Activated CD8-positive, alpha-beta memory T cell treated with anti-CD3 and anti-CD28 coated beads for 36 hours (primary cell): ENCODE results near the gene RABL2A. TPM values are rescaled to one million over a fixed set of nuclear protein-coding genes. Genes with fewer than 3 reads are reported as not detected.
"Not testable (repeated sequence)": the region's sequence is repeated elsewhere in the genome, so short reads cannot be mapped to it uniquely, and the experiment has no call there.

Source experiments
- CTCF ChIA-PET: fragments of 350-600 bp; sonication (Branson Sonifier 250); formaldehyde crosslinking; loops from one replicate; lab custom pipeline; 2021; ENCODE audit warnings: antibody characterized with exemption; lab: Charles Lee
- POLR2A ChIA-PET: fragments of 350-600 bp; sonication (Branson Sonifier 250); formaldehyde crosslinking; loops from one replicate; lab custom pipeline; 2021; ENCODE audit warnings: antibody characterized with exemption; lab: Charles Lee
- total RNA-seq, 2 experiments: library from RNA; stranded (reverse); gene quantifications; one replicate each; pipeline ENCODE4 v1.2.3, GENCODE V29; 2021

Gene RABL2A
- 10 to 100 TPM; 15.3 to 16.6 TPM for total RNA-seq

- POLR2A ChIA-PET, CTCF ChIA-PET: not testable (repeated sequence)
These were observed at the start of gene RABL2A for GRCh38 chr2:113626616-113627330. TSS of gene RABL2A (plus strand) at chr2:113627266. CDS start at chr2:113628607, 1,341 bp downstream.

DNA sequence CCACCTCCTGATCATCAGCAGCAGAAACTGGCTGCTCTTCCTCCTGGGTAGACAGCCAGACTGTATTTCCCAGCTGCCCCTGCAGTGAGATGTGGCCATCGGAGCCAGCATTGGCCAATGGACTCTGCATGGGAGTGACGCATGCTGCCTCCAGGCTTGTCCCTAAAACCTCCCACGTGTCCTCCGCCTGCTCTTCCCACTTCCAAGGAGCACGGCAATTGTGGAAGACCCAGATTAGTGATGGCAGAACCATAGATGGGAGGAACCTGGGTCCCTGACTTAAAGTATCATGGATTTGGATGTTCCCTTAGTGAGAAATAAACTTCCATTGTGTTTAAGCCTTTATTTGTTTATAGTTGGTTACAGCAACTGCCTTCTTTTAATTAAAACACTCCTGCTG is 48.6 kb upstream of the RABL2A start:
- CTCF ChIA-PET = not testable (repeated sequence)

GRCh38 chr2:113582473-113582872 is 44.6 kb upstream of the RABL2A start:
- POLR2A ChIA-PET, CTCF ChIA-PET: not testable (repeated sequence)

More for the DNA sequence above, 48.6 kb upstream of the RABL2A start:
- POLR2A ChIA-PET = not testable (repeated sequence)

- CTCF ChIA-PET, POLR2A ChIA-PET: not testable (repeated sequence)
These were observed 43.4 kb upstream of the RABL2A start for GRCh38 chr2:113583521-113584225.

DNA sequence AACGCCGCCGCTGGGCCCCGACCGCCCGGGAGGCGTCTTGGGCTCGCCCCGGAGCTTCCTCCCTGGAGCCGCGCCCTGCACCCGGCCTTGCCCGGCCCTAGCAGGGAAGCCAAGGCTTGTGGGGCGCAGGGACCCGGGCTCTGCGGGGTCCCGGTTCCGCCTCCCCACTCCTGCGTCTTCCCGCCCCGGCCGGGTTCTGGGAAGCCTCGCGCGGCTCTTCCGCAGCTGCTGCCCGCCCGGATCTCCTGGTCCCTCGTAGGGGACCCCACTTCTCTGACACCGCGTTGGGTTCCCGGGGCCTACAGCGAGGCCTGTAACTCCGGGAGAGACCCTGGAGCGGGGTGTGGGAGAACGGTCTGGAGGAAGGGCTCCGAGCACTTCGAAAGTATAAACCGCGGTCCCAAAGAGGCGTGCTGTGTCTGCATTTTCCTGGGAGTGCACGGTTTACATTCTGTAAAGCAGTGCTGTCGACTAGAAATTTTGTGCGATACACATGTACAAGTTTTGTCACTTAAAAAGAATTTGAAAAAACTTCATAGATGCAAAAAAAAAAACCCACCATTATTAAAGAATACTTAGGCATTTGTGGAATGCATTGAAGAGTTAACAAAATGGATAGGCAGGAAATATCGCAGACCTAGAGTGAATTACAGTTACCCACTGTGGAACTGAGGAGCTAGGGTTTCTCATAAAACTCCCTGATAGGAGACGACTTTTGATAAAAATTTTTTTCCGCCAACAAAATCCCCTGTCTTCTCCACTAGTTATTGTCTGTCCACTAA is 42.6 kb upstream of the RABL2A start:
- POLR2A ChIA-PET, CTCF ChIA-PET: not testable (repeated sequence)

- CTCF ChIA-PET, POLR2A ChIA-PET: not testable (repeated sequence)
These were observed 39.9 kb upstream of the RABL2A start for GRCh38 chr2:113587201-113587600.

DNA sequence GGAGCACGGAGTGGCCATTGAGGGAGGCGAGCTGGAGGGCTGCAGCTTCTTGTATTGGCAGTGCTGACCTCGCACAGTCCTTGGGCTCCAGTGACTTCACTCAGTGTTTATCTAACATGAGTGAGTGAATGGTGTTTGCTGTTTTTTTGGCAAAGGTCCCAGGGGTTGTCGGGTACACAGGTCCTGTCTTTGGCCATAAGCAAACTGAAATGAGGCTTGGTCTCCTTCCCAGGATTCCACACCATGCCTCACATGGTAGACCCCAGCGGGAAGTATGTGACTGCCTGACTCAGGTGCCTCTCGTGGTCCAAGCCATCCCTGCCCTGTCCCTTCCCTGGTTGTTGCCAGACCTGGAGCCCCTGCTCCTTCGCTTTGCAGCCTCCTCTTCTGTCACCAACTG is 37.5 kb upstream of the RABL2A start:
- CTCF ChIA-PET, POLR2A ChIA-PET: not testable (repeated sequence)

- CTCF ChIA-PET, POLR2A ChIA-PET: not testable (repeated sequence)
These were observed 35.1 kb upstream of the RABL2A start for GRCh38 chr2:113591926-113592325.

DNA sequence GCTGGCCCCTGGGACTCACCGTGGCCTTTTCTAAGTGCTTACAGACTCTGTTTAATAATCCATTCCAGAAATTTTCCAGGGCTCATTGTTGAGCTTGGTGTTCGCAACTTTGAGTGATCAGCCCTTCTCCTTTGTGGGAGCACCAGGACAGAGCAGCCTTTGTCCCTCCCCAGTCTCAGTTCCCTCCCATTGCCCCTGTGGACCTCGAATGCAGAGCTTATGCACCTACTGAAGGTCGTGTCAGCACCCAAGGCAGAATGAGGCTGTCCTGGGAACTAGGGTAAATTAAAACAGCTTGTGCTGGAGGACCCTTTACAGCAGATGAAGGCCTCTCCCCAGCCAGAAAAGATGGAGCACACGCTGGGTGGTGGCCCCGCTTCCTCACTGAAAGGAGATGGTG is 33.8 kb upstream of the RABL2A start:
- CTCF ChIA-PET, POLR2A ChIA-PET: not testable (repeated sequence)

DNA sequence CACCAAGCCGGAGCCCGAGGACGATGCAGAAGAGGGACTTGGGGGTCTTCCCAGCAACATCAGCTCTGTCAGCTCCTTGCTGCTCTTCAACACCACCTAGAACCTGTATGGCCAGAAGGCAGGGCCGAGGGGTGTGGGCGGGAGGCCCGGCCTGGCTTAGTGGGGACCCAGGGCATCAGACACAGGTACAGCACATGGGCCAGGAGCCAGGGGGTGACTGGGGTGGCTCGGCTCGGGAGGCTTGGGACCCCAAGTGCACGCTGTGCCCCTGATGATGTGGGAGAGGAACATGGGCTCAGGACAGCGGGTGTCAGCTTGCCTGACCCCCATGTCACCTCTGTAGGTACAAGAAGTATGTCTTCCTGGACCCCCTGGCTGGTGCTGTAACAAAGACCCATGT is 31.3 kb upstream of the RABL2A start:
- POLR2A ChIA-PET, CTCF ChIA-PET: not testable (repeated sequence)

- POLR2A ChIA-PET, CTCF ChIA-PET: not testable (repeated sequence)
These were observed 29.9 kb upstream of the RABL2A start for GRCh38 chr2:113597164-113597563.

- CTCF ChIA-PET, POLR2A ChIA-PET: not testable (repeated sequence)
These were observed 29.5 kb upstream of the RABL2A start for GRCh38 chr2:113597572-113597971.

GRCh38 chr2:113598180-113598579 is 28.9 kb upstream of the RABL2A start:
- POLR2A ChIA-PET, CTCF ChIA-PET: not testable (repeated sequence)

- CTCF ChIA-PET, POLR2A ChIA-PET: not testable (repeated sequence)
These were observed 28.3 kb upstream of the RABL2A start for GRCh38 chr2:113598738-113599137.

DNA sequence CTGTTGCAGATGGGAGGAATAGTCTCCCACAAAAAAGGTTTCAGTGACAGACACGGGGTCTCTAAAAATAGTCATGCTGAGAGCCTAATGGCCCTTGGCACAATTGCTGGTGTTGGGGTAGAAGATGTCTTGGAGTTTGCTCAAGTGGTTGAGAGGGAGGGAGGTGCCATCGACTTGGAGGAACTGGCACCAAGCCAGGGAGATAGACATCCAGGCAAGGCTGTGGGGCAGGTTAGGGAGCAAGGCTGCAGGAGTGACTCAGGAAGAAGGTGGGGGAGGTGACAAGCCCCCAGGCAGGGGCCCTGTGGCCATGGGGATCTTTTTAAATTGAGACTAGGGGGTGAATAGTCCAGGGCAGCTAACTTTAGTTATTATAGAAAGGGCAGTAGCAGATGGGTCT is 27.9 kb upstream of the RABL2A start:
- POLR2A ChIA-PET = not testable (repeated sequence)

GRCh38 chr2:113602040-113602769 is 24.9 kb upstream of the RABL2A start:
- CTCF ChIA-PET, POLR2A ChIA-PET: not testable (repeated sequence)

More for the DNA sequence above, 27.9 kb upstream of the RABL2A start:
- CTCF ChIA-PET = not testable (repeated sequence)

GRCh38 chr2:113602869-113603466 is 24.1 kb upstream of the RABL2A start:
- POLR2A ChIA-PET = no interaction called here
- CTCF ChIA-PET = interaction anchor here (1.6 kb wide), 1 partner anchor 91 kb away, joined by 8 read pairs; no protein-coding TSS in a partner anchor

GRCh38 chr2:113603467-113604084 is 23.5 kb upstream of the RABL2A start:
- POLR2A ChIA-PET = not testable (repeated sequence)
- CTCF ChIA-PET = interaction anchor here (1.0 to 1.6 kb wide), 2 partner anchors 90 to 97 kb away, joined by 7 to 8 read pairs; no protein-coding TSS in a partner anchor
